CMK (cell line): ENCODE data around the gene GRM4.

Experiments used
- DNase-seq: peaks from one replicate; pipeline ENCODE4 v3.0.0-alpha.2; 2010; ENCODE audit warnings: low read depth

Gene GRM4

GRCh38 chr6:33977606-33978411, 168.1 kb downstream of the GRM4 start:
- no peak for DNase-seq

DNA sequence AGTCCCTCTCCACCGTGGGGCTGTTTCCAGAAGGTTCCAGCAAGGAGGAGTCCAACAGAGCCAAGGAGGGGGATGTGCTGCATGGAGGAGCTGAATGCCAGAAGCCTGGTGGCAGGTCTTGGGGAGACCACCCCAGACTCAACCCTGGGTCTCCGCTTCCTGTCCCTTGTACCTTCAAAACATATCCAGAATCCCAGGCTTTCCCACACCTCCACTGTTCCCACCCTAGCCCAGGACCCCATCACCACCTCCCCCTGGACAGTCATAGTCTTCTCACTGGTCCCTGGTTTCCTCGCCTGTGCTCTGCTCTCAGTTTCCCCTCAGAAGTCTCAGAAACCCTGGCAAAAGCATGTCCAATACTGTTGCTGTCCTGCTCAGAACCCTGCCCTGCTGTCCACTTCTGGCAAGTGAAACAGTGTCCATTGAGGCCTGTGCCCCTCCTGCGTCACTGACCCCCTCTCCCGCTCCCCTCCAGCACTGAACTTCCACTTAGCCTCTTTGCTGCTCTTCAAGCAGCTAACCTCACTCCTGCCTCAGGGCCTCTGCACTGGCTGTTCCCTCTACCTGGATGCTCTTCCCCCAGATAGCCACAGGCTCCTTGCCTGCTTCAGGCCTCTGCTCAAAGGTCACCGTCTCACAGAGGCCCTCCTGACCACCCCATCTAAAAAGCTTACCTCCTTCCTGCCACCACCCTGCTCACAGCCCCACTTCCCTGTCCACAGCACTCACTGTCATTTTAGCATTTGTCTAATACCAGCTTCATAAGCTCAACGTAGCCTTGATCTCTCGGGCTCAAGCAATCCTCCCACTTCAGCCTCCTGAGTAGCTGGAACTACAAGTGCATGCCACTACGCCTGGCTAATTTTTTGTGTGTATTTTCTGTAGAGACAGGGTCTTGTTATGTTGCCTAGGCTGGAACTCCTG, 169.2 kb downstream of the GRM4 start:
- DNase-seq: no peak

DNA sequence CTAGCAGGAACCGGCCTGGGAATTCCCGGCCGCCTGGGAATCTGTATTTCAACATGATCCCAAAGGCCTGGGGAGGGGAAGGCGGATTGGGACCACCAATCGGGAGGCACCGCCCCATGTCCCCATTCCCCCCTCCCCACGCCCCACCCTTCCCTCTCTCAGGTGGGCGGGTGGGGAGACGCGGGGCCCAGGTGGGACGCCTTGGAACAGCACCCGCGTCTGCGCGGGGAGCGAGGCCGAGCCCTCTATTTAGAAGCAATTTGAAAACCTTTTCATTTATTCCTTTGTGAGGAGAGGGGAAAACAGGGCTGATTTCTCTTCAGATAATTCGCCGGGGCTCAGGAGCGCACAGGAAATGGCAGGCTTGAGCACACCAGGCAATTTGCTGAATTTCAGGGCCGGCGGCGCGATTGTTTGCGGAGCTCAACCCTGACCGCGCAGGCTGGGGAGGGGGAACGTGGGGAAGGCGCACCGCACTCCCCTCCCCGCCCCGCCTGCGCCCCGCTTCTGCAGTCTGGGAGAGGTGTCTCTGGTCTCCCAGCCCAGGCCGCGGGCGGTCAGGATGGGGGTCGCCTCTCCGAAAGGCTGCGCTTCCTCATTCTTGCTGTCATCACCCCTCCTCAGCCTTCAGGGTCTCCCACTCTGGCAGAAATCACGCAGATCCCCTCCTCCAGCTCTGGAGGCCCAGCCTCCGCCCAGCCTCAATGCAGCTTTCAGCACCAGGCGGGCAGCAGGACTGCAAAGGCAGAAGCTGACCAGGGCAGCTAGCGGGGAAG, 170.0 kb downstream of the GRM4 start:
- no peak for DNase-seq

- no peak for DNase-seq
These were observed 171.4 kb downstream of the GRM4 start for GRCh38 chr6:33974471-33974870.

DNA sequence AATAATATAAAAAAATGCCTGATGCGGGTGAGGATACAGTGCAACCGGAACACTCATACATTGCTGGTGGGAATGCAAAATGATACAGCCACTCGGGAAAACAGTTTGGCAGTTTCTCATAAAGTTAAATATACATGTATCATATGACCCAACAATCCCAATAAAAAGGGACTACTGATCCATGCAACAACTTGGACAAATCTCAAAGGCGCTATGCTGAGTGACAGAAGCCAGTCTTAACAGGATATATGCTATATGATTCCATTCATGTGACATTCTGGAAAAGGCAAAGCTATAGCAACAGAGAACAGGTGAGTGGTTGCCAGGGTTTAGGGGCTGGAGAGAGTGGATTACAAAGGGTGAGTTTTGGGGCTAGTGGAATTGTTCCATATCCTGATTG, 171.9 kb downstream of the GRM4 start:
- no peak for DNase-seq

DNA sequence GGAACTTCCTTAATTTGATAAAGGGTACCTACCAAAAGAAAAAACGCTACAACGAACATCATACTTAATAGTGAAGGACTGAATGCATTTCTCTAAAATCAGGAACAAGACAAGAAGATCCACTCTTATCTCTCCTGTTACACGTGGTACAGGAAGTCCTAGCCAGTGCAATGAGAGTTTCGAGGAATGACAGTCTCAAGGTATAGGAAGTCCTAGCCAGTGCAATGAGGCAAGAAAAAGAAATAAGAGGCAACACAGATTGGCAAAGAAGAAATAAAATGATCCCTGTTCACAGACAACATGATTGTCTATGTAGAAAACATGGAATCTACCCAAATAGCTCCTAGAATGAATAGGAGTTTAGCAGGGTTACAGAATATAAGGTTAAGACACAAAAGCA, 174.3 kb downstream of the GRM4 start:
- DNase-seq: no peak
